SH-SY5Y (cell line): Measurements from ENCODE around the gene TENT4B.

Source experiments
- GATA2 ChIP-seq: IDR thresholded peaks from 2 replicates; pipeline ENCODE4 v1.6.1; 2011; ENCODE audit warnings: mild to moderate bottlenecking, low read depth, low read length
- GATA3 ChIP-seq: IDR thresholded peaks from 2 replicates; pipeline ENCODE4 v1.6.1; 2011; ENCODE audit warnings: low read depth, mild to moderate bottlenecking, low read length, moderate library complexity

DNA sequence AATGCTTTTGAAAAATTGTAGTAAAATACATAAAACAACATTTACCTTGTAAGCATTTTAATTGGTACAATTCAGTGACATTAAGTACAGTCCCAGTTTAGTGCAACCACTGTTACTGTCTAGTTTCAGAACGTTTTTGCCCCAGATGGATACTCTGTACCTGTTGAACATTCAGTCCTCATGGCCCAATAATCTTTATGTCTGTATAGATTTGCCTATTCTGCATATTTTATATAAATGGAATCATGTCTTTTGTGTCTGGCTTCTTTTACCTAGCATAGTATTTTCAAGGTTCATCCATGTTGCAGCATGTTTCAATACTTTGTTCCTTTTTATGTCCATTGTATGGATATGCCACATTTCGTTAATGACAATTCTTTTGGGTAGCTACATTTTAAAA, 37.2 kb downstream of the TENT4B start:
- TF ChIP-seq GATA2 (no peak), GATA3 (no peak)
